Fibroblast of skin of scalp (primary cell): Measurements from ENCODE around the gene HOXA11. TPM values are rescaled to one million over a fixed set of nuclear protein-coding genes. Genes with fewer than 3 reads are reported as not detected.

Experiments used
- DNase-seq: peaks from one replicate; pipeline ENCODE4 v3.0.0-alpha.2; 2013
- polyA plus RNA-seq, 2 experiments: library from polyadenylated mRNA; unstranded; fragments of 120-200 nt; gene quantifications; one replicate each; pipeline ENCODE4 v1.2.1, GENCODE V29; 2013; ENCODE audit not compliant: insufficient read length in 2 of 2

HOXA11 gene
- not detected for polyA plus RNA-seq (2013, experiment 1 of 2; ENCODE audit: insufficient read length)
- 0.16 TPM for polyA plus RNA-seq (2013, experiment 2 of 2; ENCODE audit: insufficient read length)

- no peak for DNase-seq
These were observed at the start of gene HOXA11 for GRCh38 chr7:27185013-27185853. Gene HOXA11 (minus strand): TSS chr7:27185232. CDS start chr7:27185144, 88 bp downstream.

GRCh38 chr7:27229448-27229847 lies 44.4 kb upstream of the HOXA11 start:
- DNase-seq, result no peak

DNA sequence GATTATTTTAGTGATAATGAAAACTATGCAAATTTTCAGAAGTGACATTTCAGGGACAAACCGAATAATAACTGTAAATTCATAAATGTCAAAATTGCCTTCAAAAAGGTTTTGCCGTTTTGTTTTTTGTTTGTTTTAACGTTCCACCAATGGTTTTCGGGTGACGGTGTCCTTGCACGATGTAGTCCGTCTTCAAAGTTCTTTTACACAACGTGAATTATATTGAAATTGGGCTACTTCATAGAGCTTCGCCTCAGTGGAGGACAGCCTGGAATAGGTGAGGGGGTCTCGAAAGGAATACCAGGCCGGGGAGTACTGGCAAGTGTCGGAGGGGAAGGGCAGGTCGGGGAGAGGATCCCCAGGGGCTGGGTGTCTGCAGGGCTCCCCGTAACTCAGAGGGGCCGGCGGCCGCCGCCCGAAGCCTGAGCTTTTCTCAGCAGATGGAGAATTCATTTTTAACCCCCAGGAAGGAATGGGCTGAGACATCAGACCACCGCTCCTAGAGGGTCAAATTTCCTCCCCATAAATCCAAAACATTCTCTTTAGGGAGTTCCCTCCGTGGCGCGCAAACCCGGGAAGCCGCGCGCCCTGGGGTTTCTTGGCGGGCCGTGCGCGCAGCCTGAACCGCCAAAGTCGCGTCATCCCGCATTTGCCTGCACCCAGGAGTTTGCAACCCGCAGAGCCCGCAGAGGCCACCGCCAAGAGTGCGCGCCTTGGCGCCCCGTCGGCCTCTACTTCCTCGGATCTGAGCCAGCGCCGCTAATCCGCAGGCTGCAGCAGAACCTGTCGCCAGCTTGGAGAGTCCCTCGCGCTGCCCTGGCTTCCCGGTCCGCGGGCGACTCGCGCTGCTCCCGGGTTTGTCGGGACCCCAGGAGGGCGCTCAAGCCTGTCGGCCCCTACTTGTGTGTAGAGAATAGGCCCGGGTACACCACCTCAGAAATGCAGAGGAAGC lies 40.2 kb upstream of the HOXA11 start:
- no peak for DNase-seq

GRCh38 chr7:27223941-27224575 lies 39.0 kb upstream of the HOXA11 start:
- no peak for DNase-seq

DNA sequence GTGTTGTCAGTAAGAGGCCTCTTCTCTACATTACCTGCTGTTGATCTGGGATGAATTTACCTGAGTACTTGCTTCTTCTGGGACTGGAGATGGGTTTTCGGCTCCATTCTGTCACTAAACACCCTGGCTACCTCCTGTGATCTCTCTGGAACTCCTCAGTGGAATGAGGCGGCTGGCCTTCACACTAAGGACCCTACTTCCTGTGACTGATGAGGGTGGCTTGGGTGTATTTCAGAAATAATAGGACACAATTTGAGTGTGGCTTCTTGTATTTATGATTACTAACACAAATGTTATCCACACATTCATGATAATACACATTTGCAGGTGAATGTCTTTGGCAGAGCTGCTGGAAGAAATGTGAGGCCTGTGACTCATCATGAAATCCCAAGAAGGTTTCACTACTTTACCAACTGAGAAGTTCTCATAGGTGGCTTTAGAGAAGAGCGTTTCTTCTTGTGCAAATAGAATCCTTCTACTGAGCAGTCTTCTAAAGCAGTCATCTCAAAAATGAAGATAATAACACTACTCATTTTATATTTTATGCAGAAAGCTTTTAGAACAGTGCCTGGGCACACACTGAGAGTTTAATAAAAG lies 36.3 kb upstream of the HOXA11 start:
- no peak for DNase-seq

DNA sequence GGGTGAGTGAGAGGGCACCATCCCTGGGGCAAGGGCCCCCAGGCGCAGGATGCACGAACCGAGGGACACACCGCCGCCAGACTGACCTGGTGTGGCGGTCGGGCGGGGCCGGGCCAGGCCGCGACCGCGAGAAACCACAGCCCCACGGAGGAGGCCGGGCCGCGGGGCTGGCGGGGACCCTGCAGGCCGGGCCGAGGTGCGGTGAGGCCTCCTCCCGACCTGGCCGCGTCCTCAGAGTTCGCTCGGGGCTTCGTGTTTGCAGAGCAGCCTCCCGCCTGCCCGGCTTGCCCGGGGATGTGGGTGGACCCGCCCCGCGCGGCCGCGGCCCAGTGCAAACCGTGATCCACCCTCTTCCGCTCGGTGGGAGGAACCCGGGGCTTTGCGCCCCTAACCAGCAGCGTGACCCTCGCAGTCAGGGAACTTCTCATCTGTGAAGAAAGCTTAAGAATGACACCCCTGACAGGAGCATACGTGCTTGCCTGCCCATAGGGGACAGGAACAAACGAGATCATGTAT lies 35.5 kb upstream of the HOXA11 start:
- no peak for DNase-seq

DNA sequence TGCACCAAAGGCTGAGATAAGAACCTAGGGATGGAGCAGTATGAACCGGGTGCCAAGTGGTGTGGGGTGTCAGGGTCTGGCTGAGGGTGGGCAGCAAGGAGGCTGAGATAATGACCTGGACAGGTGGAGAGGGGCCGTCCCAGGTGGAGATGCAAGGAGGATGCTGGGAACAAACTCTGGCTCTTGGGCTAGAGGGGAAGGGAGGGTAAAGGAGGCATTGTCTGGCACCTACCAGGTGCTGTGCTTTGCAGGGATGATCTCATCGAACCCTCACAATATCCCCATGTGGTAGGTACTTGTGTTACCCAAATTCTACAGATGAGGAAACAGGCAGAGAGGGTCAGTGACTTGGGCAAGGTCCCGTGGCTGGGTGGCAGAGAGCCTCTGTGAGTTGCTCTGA lies 34.8 kb upstream of the HOXA11 start:
- DNase-seq, result no peak

DNA sequence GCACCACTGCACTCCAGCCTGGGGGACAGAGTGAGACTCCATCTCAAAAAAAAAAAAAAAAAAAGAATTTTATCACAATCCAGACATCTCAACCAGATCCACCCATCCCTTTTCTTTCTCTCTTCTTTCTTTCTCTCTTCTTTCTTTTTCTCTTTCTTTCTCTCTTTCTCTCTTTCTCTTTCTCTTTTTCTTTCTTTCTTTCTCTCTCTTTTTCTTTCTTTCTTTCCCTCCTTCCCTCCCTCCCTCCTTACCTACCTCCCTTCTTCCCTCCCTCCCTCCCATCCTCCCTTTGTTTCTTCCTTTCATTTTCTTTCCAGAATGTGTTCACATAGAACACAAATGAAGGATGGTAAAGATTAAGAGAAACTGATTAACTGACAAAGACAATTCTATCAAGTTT lies 32.9 kb upstream of the HOXA11 start:
- DNase-seq, result no peak

GRCh38 chr7:27215356-27215755 lies 30.3 kb upstream of the HOXA11 start:
- no peak for DNase-seq

DNA sequence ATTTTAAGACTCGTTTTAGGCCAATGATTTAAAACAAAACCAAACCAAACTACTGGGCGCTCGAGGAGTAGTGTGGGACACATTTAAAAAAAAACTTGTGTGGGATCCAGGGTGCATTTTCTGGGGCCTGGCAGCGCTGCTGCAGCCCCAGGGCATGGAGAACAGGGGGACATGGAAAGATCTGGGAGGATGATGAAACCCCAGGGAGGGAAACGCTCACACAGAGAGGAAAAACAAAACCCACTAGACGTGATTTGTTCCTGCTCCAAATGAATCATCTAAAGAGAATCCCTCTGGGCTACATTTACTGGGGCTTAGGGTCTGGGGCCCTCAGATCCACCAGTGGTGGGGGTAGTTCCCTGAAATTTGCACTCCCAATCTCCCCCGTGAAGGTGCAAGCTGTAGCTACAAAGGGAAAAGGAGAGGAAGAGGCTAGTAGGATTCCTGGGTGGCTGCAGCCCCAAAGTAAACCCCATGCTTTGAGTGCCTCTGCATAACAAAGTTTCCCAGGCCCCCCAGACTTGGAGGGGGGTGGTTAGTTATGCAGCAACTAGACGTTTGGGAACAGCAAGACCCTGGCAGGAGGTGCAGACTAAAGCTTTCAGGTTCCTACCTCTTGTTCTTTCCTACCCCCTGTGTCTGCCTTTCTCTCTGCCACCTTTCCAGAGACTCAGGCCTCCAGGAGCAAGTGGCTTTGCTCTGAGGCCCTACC lies 29.4 kb upstream of the HOXA11 start:
- no peak for DNase-seq

- DNase-seq, result no peak
These were observed 28.6 kb upstream of the HOXA11 start for GRCh38 chr7:27213433-27214238.

DNA sequence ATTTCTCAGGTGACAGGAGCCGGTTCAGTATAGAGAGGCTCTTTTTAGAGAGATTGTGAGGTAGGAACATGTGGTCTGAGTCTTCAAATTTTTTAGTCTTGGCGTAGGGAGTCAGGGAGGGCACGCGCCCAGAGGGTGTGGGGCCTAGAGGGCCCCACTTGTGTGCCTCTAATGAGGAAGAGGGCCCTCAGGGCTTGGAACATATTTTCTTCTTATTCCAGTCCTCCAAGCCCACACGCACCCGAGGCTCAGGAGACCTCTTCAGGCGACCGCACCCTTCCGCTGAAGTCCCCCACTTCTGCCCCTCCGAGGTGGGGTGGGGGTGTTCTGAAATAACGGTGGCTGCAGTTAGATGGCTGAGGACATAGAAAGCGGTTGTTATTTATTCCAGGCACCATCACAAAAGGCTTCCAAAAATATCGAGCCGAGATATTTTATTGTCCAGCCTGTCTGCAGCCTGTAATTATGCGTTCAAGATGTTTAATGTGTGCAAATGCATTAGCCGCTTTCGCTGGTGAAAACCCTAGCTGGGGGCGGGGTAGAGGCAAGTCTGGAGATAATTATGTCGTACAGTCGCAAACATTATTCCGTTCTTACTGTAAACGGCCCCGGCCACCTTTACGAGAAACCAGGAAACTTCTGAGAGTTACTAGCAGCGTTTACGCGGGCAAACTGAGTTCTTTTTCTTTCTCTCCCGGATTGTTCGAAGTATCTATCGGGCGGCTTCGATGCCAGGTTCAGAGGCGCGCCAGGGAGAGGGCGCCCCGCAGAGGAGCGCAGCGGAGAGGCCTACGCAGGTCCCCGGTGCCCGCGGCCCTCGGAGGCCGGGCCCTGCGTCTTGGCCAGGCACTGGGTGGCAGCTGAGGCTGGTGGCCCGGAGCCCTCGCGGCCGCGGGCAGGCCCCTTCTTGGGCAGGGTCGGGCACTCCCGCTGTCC lies 27.7 kb upstream of the HOXA11 start:
- no peak for DNase-seq

- no peak for DNase-seq
These were observed 26.8 kb upstream of the HOXA11 start for GRCh38 chr7:27211764-27212204.

GRCh38 chr7:27211084-27211446 lies 26.0 kb upstream of the HOXA11 start:
- no peak for DNase-seq

DNA sequence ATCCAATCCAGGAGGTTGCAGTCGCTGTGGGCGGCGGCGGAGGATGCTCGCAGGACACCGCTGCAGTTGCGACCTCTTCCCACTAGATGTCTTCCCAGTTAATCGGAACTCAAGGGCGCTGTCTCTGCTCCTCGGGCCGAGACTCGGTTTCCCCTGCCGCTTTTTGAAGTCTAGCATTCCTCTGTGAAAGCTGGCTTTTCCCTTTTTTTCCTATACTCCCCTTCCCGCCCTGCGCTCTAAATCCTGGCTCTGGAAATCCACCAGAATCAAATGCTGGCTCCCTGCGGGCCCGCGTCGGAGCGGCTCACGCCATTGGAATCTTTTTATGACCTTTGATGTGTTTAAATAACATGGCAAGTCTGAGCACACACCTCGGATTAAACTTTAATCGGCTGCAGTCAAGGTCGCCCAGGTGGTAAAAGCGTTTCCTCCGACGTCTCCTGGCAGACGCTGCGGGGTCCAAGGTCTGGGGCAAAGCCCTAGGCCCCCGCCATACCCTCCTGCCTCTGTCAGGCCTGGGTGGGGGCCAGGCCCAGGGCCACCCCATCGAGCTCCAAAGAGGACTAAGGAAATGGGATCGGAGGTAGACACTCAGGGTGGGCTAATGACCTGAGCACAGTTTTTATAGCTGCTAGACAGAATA lies 25.5 kb upstream of the HOXA11 start:
- peak; percentile 19 for DNase-seq

- DNase-seq, result no peak
These were observed 25.0 kb upstream of the HOXA11 start for GRCh38 chr7:27209933-27210440.

GRCh38 chr7:27208998-27209397 lies 24.0 kb upstream of the HOXA11 start:
- no peak for DNase-seq

- no peak for DNase-seq
These were observed 22.4 kb upstream of the HOXA11 start for GRCh38 chr7:27207348-27207985.
